GM18502 (cell line): ENCODE data around the gene ZXDC.

Experiments used
- ATAC-seq: cut with Tn5 transposase; IDR thresholded peaks from one replicate; pipeline ENCODE4 v1.9.1; 2021; ENCODE audit warnings: mild to moderate bottlenecking; ENCODE audit not compliant: unreplicated experiment, poor library complexity

ZXDC gene

GRCh38 chr3:126491221-126492013 is 15.7 kb upstream of the ZXDC start:
- ATAC-seq = no peak

- no peak for ATAC-seq
Measured at GRCh38 chr3:126490619-126491018, 14.9 kb upstream of the ZXDC start.

- no peak for ATAC-seq
Measured at GRCh38 chr3:126488886-126489569, 13.3 kb upstream of the ZXDC start.

GRCh38 chr3:126488185-126488584 is 12.5 kb upstream of the ZXDC start:
- no peak for ATAC-seq

GRCh38 chr3:126487151-126487771 is 11.6 kb upstream of the ZXDC start:
- no peak for ATAC-seq

GRCh38 chr3:126486360-126486847 is 10.7 kb upstream of the ZXDC start:
- ATAC-seq = no peak

- no peak for ATAC-seq
Measured at GRCh38 chr3:126485956-126486355, 10.3 kb upstream of the ZXDC start.

DNA sequence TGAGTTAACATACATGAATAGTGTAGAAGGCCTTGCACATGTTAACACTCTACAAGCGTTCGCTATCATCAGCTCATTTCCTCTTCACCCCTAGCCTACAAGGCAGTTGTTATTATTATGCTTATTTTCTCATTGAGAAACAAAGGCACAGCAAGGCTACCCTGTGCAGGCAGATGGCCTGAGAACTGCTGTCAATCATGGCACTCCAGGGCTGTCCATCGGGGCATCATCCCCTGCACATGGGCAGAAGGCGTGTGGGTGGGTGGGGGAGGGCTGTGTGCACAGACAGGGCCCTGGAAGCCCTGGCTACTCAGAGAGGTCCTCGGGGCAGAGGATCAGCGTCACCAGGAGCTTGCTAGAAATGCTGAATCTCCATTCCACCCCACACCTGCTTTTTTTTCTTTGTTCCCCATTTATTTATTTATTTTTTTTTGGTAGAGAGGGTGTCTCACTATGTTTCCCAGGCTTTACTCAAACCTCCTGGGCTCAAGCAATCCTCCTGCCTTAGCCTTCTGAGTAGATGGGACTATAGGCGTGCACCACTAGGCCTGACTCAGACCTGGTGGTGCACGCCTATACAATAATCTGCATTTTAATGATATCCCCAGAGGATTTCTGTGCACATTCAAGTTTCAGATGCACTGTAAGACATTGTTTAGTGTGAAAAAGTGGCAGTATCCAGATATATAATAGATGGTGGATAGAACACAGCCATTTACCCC is 9.6 kb upstream of the ZXDC start:
- no peak for ATAC-seq

DNA sequence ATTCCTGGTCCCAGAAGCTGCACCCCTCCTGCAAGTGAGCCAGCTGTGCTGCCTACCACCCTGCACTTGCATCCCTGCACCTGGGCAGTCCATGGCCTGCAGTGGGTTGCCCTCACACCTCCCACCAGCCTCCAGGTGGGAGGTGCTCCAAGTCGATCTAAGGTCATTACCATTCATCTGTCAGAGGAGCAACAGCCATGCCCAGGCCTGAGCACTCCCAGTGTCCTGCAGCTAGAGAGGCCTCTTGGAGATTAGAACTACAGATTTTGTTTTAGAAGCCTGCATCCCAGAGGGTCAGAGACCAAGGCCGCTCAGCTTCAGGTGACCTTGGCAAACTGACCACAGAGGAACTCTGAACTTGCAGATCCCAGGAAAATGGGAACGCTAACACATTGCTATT is 9.0 kb upstream of the ZXDC start:
- ATAC-seq = no peak

DNA sequence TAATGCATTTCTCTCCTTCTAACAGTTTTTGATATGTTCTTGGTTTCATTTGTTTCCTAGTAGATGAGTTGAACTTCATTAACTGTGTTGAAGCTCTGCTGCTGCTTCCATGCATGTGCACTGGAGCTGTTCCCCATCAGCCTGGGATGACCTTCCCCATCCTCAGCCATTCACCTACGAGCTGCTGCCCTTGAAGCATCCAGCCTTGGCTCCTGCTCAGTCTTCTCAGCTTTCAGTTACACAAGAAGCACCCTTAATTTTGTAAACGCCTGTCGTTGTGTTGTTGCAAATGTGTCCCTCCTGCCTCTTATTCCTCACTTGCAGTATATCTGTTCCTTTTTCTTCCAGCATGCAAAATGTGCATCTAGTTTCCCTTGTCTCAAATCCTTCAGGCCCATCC is 8.5 kb upstream of the ZXDC start:
- ATAC-seq = no peak

- no peak for ATAC-seq
Measured at GRCh38 chr3:126483321-126483761, 7.7 kb upstream of the ZXDC start.

- ATAC-seq = no peak
Measured at GRCh38 chr3:126482503-126483255, 7.0 kb upstream of the ZXDC start.

GRCh38 chr3:126481808-126482502 is 6.3 kb upstream of the ZXDC start:
- ATAC-seq = no peak

DNA sequence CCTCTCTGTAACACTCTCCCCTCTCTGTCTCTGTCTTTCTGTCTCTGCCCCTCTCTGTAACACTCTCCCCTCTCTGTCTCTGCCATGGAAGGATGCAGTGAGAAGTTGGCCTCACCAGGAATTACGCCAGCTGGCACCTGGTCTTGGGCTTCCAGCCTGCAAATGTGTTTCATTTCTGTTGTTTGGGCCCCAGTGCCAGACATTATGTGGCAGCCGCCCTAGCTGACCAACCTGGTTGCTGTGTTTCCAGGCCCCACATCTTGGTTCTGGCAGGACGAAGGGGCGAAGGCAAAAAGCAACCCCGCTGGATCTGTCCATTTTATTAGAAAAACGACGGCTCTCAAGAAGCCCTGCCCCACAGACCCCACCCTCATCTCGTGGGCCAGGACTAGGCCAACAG is 5.2 kb upstream of the ZXDC start:
- ATAC-seq = no peak

- no peak for ATAC-seq
Measured at GRCh38 chr3:126480206-126480605, 4.5 kb upstream of the ZXDC start.

GRCh38 chr3:126479642-126480041 is 4.0 kb upstream of the ZXDC start:
- ATAC-seq = no peak

DNA sequence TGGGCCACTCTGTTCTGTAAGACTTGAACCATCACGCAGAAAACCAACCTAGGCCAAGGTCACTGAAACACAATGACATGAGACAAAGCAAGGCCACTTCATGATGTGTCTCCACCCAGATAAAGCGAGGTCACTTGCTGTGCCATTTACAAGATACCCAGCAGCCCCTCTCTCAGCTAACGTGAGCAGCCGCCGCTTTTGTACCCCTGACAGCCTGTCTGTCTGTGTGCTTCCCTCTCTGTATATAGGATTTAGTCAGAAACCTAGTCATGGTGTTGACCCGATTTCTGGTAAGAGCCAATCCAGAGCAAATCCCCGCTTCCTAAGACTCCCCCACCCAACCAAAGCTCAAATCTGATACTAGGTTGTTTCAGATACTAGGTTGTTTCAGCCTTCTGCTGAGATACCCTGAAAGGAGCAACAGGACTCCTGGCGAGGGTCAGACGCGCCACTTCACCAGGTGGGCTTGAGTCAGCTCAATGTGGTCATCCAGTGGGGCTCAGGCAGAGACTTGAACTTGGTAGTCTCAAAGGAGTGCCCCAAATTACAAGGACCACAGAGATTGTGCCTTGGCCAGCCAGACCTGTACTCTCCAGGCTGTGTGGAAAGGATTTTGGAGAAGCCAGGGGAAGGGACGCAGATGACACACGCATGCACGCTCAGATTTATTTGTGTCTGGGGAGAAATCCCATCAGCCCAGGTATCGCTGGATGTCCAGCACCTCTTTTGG is 3.1 kb upstream of the ZXDC start:
- no peak for ATAC-seq

GRCh38 chr3:126477061-126477380 is 1.3 kb upstream of the ZXDC start:
- ATAC-seq = no peak
